ENCODE results near the gene KIF26A.

DNA sequence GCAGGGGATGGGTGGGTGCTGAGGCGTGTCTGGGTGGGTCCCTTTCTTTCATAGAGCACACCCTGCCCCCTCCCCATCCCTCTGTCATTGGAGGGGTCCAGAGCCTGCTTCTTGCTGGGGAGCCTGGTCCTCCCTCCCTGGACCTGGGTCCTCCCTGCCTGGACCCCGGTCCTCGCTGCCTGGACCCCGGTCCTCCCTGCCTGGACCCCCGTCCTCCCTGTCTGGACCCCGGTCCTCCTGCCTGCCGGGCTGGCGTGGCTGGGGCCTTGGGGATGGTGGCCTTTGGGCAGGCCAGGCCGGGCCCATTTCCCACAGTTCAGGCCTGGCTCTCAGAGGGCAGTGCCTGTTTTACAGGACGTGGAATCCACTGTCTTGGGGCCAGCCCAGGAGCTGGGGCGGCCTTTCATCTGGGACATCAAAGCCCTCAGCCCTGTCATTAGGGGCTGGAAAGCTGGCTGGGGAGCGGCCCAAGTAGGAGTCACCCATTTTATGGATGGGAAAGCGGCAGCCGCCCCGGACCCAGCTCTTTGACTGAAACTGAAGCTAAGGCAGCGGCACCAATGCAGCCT is 44.6 kb downstream of the KIF26A start:
- TF ChIP-seq GATA2 (IDR thresholded peaks at IDR 0.05; ENCODE audit: low read depth, low read length) (no peak), GATA3 (IDR thresholded peaks at IDR 0.05; ENCODE audit: low read depth, low read length) (no peak)

All from SH-SY5Y (cell line).